ENCODE results near the gene C19orf12. TPM values are rescaled to one million over a fixed set of nuclear protein-coding genes. Genes with fewer than 3 reads are reported as not detected.

C19orf12 gene
- total and polyA plus RNA-seq, 2 of the 13 experiments (the other 11 are each of a cell fraction or from before 2014, with no cell fraction given) = 17.7 to 34.4 TPM

Other genes with a start within 250 kb of the C19orf12 start
- gene VSTM2B, start 189.3 kb downstream of the C19orf12 start, total RNA-seq (2016; rRNA removed; fragmentation: Illumina TruSeq; extraction: Trizol) = not detected in 2 replicates
- gene VSTM2B, start 189.3 kb downstream of the C19orf12 start, polyA plus RNA-seq (2011; rRNA removed) = not detected in 2 replicates
- gene POP4, start 109.0 kb downstream of the C19orf12 start, total RNA-seq (2016; rRNA removed; fragmentation: Illumina TruSeq; extraction: Trizol) = 84.0 and 120 TPM in 2 replicates
- 29.4 and 32.2 TPM in 2 replicates for gene POP4, start 109.0 kb downstream of the C19orf12 start, polyA plus RNA-seq (2011; rRNA removed)
- 3.2 and 3.8 TPM in 2 replicates for gene PLEKHF1, start 49.8 kb downstream of the C19orf12 start, total RNA-seq (2016; rRNA removed; fragmentation: Illumina TruSeq; extraction: Trizol)
- 2.9 TPM in 2 replicates for gene PLEKHF1, start 49.8 kb downstream of the C19orf12 start, polyA plus RNA-seq (2011; rRNA removed)
- gene CCNE1, start 96.7 kb upstream of the C19orf12 start, total RNA-seq (2016; rRNA removed; fragmentation: Illumina TruSeq; extraction: Trizol) = 46.9 and 50.6 TPM in 2 replicates
- 12.4 and 16.0 TPM in 2 replicates for gene CCNE1, start 96.7 kb upstream of the C19orf12 start, polyA plus RNA-seq (2011; rRNA removed)
- 66.6 and 67.9 TPM in 2 replicates for gene URI1, start 227.0 kb upstream of the C19orf12 start, total RNA-seq (2016; rRNA removed; fragmentation: Illumina TruSeq; extraction: Trizol)
- gene URI1, start 227.0 kb upstream of the C19orf12 start, polyA plus RNA-seq (2011; rRNA removed) = 35.4 and 43.6 TPM in 2 replicates